K562 (cell line): Measurements from ENCODE around the gene ARHGEF17. TPM values are rescaled to one million over a fixed set of nuclear protein-coding genes. Genes with fewer than 3 reads are reported as not detected.
A peak's percentile ranks its signal among the peaks of the same experiment; 100 is the strongest.

Experiments
- DPF2 ChIP-seq: fragments of 450-650 bp; IDR thresholded peaks from 2 replicates; pipeline ENCODE4 v1.6.1; 2016
- ELF2 ChIP-seq: fragments of 250-450 bp; sonication (Bioruptor Pico); IDR thresholded peaks from 2 replicates; pipeline ENCODE4 v1.5.0; 2021; ENCODE audit warnings: mild to moderate bottlenecking
- ESRRB ChIP-seq: fragments of 250-450 bp; sonication (Bioruptor Pico); IDR thresholded peaks from 2 replicates; pipeline ENCODE4 v1.5.0; 2020; ENCODE audit warnings: mild to moderate bottlenecking, moderate library complexity, borderline replicate concordance
- KAT2B ChIP-seq: IDR thresholded peaks from one replicate; pipeline ENCODE4 v1.6.1; 2012; ENCODE audit warnings: low read depth, mild to moderate bottlenecking, control low read depth, inconsistent platforms, low read length, moderate library complexity
- KAT7 ChIP-seq: sonication (generic); formaldehyde crosslinking; IDR thresholded peaks from 2 replicates; pipeline ENCODE4 v1.8.0; 2022; ENCODE audit warnings: missing genetic modification reagents, mild to moderate bottlenecking, borderline replicate concordance
- KHSRP ChIP-seq: fragments of 450-650 bp; IDR thresholded peaks from 2 replicates; pipeline ENCODE4 v1.6.1; 2017
- MEIS2 ChIP-seq: fragments of 450-650 bp; IDR thresholded peaks from 2 replicates; pipeline ENCODE4 v1.6.1; 2014; ENCODE audit warnings: mild to moderate bottlenecking; ENCODE audit not compliant: partially characterized antibody
- NFE2 ChIP-seq: IDR thresholded peaks from 2 replicates; pipeline ENCODE4 v1.6.1; 2014; ENCODE audit warnings: antibody characterized with exemption, low read depth
- PCBP1 ChIP-seq: fragments of 200-400 bp; formaldehyde crosslinking; IDR thresholded peaks from 2 replicates; pipeline ENCODE4 v1.6.1; 2018; ENCODE audit warnings: mild to moderate bottlenecking, low read depth, low read length; ENCODE audit not compliant: poor library complexity, severe bottlenecking
- PTTG1 ChIP-seq: fragments of 450-650 bp; IDR thresholded peaks from 2 replicates; pipeline ENCODE4 v1.6.1; 2016; ENCODE audit warnings: low read depth, mild to moderate bottlenecking, missing genetic modification characterization, missing compliant biosample characterization
- SP1 ChIP-seq: sonication (generic); formaldehyde crosslinking; IDR thresholded peaks from 2 replicates; pipeline ENCODE4 v1.8.1; 2022; ENCODE audit warnings: mild to moderate bottlenecking, missing genetic modification reagents
- THRAP3 ChIP-seq: fragments of 450-650 bp; IDR thresholded peaks from 2 replicates; pipeline ENCODE4 v1.6.1; 2016; ENCODE audit warnings: mild to moderate bottlenecking, inconsistent platforms, borderline replicate concordance
- ZBTB34 ChIP-seq: fragments of 250-450 bp; sonication (Bioruptor Pico); IDR thresholded peaks from 2 replicates; pipeline ENCODE4 v1.8.0; 2021; ENCODE audit warnings: mild to moderate bottlenecking, moderate library complexity
- ZBTB49 ChIP-seq: sonication (generic); formaldehyde crosslinking; IDR thresholded peaks from 2 replicates; pipeline ENCODE4 v1.8.0; 2022; ENCODE audit warnings: missing genetic modification reagents, mild to moderate bottlenecking, borderline replicate concordance
- ZBTB8A ChIP-seq: fragments of 450-650 bp; IDR thresholded peaks from 2 replicates; pipeline ENCODE4 v1.6.1; 2018; ENCODE audit warnings: mild to moderate bottlenecking, moderate library complexity; ENCODE audit not compliant: partially characterized antibody
- ZKSCAN1 ChIP-seq: fragments of 150-350 bp; IDR thresholded peaks from 2 replicates; pipeline ENCODE4 v1.6.1; 2016; ENCODE audit warnings: low read depth, low read length
- polyA plus RNA-seq, 8 experiments: library from polyadenylated mRNA; depleted of rRNA in 4 of 8; stranded (reverse) in 5 of 8; unstranded in 3 of 8; fragments of >200 nt; fragmentation: Nextera tagmentation in 2 of 8; fragmentation: Illumina TruSeq in 1 of 8; extraction: Ambion mirVana in 2 of 8; extraction: Trizol in 1 of 8; gene quantifications; 2 replicates each; pipeline versions ENCODE4 v1.2.1 to v1.2.3, GENCODE V29; 2011 to 2014; ENCODE audit warnings: inconsistent platforms in 1 of 8, missing spikeins in 1 of 8
- total RNA-seq, 7 experiments: library from RNA; depleted of rRNA in 6 of 7; stranded (reverse); fragments of >200 nt in 6 of 7; fragmentation: Illumina TruSeq in 2 of 7; extraction: Trizol in 2 of 7; gene quantifications; 2 replicates each; pipeline versions ENCODE4 v1.2.1 to v1.2.3, GENCODE V29; 2011 to 2021; ENCODE audit warnings: low replicate concordance in 1 of 7
- TF ChIP-seq, protein P1 (sequence below): fragments of 450-650 bp; IDR thresholded peaks from 2 replicates; pipeline ENCODE4 v1.6.1; 2016; ENCODE audit warnings: low read depth

Gene ARHGEF17
- total and polyA plus RNA-seq, 9 of the 15 experiments (the other 6 are each of a cell fraction or from before 2014, with no cell fraction given): 0.04 to 0.68 (median 0.10) TPM; not detected in 2

DNA sequence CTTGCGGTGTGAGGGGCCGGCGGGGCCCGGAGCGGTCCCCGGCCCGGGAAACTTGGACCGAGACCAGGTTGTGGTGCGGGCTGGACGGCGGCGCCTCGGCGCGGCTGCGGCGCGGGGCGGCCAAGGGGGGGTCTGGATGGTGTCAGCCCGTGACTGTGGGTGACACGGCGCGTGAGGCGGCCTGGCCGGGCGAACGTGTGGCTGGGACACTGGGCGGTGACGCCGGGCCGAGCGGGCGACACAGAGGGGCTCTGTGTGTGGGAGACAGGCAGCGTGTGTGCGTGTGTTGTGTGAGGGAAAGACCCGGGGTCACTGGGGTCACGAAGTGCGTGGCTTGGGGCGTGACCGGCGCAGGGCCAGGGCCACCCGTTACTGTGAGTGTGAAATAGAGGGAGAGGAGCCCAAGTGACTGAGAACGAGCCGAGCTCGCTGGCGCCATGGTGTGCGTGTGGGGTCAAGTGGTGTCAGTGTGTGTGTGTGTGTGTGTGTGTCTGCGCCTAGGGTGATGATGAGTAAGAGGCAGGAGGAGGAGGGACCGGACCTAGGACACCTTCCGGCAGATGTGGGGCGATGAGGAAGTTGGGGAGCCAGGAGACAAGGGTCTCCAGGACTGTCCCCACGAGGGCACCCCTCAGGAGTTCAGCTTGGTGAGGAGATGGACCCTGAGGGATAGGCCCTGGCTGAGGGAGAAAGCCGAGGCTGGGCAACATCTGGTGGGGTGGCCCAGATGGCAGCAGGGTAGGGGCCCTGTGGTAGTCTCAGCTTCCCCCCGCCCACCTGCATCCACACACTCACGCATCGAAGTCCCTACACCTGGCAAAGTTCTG, 68.9 kb downstream of the ARHGEF17 start (continued):
- TF ChIP-seq ZBTB49 (CRISPR knock-in tag): no peak
- TF ChIP-seq PTTG1 (tag): no peak
- TF ChIP-seq SP1 (CRISPR knock-in tag): peak; percentile 57
- TF ChIP-seq ZKSCAN1: no peak
- no peak for TF ChIP-seq ZBTB8A
- no peak for TF ChIP-seq KHSRP
- TF ChIP-seq PCBP1: peak; percentile 82
- TF ChIP-seq ELF2 (CRISPR knock-in tag): no peak
- TF ChIP-seq ZBTB34 (CRISPR knock-in tag): no peak
- no peak for TF ChIP-seq NFE2
- no peak; the same call in 1 of the 2 replicates for TF ChIP-seq KAT7 (CRISPR knock-in tag)
- TF ChIP-seq, protein P1, sequence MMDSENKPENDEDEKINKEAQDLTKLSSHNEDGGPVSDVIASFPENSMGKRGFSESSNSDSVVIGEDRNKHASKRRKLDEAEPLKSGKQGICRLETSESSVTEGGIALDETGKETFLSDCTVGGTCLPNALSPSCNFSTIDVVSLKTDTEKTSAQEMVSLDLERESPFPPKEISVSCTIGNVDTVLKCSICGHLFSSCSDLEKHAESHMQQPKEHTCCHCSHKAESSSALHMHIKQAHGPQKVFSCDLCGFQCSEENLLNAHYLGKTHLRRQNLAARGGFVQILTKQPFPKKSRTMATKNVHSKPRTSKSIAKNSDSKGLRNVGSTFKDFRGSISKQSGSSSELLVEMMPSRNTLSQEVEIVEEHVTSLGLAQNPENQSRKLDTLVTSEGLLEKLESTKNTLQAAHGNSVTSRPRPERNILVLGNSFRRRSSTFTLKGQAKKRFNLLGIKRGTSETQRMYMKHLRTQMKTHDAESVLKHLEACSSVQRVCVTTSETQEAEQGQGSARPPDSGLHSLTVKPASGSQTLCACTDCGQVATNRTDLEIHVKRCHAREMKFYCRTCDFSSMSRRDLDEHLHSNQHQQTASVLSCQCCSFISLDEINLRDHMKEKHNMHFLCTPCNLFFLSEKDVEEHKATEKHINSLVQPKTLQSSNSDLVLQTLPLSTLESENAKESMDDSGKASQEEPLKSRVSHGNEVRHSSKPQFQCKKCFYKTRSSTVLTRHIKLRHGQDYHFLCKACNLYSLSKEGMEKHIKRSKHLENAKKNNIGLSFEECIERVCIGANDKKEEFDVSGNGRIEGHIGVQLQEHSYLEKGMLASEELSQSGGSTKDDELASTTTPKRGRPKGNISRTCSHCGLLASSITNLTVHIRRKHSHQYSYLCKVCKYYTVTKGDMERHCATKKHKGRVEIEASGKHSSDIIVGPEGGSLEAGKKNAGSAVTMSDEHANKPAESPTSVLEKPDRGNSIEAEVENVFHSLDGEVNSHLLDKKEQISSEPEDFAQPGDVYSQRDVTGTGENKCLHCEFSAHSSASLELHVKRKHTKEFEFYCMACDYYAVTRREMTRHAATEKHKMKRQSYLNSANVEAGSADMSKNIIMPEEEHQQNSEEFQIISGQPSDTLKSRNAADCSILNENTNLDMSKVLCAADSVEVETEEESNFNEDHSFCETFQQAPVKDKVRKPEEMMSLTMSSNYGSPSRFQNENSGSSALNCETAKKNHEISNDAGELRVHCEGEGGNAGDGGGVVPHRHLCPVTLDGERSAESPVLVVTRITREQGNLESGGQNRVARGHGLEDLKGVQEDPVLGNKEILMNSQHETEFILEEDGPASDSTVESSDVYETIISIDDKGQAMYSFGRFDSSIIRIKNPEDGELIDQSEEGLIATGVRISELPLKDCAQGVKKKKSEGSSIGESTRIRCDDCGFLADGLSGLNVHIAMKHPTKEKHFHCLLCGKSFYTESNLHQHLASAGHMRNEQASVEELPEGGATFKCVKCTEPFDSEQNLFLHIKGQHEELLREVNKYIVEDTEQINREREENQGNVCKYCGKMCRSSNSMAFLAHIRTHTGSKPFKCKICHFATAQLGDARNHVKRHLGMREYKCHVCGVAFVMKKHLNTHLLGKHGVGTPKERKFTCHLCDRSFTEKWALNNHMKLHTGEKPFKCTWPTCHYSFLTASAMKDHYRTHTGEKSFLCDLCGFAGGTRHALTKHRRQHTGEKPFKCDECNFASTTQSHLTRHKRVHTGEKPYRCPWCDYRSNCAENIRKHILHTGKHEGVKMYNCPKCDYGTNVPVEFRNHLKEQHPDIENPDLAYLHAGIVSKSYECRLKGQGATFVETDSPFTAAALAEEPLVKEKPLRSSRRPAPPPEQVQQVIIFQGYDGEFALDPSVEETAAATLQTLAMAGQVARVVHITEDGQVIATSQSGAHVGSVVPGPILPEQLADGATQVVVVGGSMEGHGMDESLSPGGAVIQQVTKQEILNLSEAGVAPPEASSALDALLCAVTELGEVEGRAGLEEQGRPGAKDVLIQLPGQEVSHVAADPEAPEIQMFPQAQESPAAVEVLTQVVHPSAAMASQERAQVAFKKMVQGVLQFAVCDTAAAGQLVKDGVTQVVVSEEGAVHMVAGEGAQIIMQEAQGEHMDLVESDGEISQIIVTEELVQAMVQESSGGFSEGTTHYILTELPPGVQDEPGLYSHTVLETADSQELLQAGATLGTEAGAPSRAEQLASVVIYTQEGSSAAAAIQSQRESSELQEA: peak; percentile 60; the same call in 1 of the 2 replicates
- no peak for TF ChIP-seq KAT2B
- TF ChIP-seq ESRRB (CRISPR knock-in tag): no peak
- TF ChIP-seq THRAP3: no peak
- peak; percentile 53 for TF ChIP-seq MEIS2
- TF ChIP-seq DPF2: peak; percentile 91
